HG03095 (cell line): ENCODE data around the gene SGK1.
A peak's percentile ranks its signal among the peaks of the same experiment; 100 is the strongest.
"Not testable (repeated sequence)": the region's sequence is repeated elsewhere in the genome, so short reads cannot be mapped to it uniquely, and the experiment has no call there.

Source experiments
- ATAC-seq: cut with Tn5 transposase; IDR thresholded peaks from one replicate; pipeline ENCODE4 v1.9.1; 2021; ENCODE audit warnings: moderate library complexity; ENCODE audit not compliant: unreplicated experiment

Gene SGK1

DNA sequence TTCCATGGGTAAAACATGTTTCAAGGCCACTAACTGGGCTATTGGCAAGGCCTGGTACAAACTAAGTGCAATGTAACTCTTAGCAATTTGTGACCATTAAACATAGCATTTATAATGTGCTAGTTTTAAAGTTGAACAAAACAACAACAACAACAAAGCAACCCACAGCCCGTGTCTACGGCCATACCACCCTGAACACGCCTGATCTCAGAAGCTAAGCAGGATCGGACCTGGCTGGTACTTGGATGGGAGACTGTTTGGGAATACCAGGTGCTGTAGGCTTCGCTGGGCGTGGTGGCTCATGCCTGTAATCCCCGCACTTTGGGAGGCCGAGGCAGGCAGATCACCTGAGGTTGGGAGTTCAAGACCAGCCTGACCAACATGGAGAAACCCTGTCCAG, 61.0 kb downstream of the SGK1 start:
- ATAC-seq = no peak

DNA sequence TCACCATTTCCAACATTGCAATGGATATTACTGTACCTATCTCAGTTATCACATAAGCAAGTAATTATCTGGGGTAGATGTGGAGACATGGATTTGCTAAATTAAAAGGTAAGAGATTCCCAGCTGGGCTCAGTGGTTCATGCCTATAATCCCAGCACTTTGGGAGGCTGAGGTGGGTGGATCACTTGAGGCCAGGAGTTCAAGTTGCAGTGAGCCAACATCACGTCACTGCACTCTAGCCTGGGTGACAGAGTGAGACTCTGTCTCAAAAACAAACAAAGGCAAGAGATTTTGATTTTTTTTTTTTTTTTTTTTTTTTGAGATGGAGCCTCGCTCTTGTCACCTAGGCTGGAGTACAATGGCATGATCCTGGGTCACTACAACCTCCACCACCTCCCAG, 62.6 kb downstream of the SGK1 start:
- not testable (repeated sequence) for ATAC-seq

DNA sequence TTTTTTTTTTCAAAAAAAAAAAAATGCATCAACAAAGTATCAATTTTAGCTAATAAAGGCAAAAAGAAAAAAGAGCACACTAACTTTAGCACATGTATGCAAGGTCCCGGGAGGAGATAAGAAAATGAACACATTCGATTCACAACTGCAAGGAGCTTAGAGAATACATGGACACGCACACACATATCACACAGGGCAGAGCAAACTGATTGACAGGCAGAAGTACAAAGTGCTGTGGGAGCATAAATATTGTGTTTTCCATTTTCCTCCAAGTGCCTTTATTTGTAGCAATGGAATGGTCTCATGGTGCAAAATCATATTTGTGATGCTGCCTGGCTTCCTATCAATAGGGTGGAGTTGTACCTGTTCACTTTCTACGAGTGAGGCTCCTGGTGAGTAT, 63.8 kb downstream of the SGK1 start:
- no peak for ATAC-seq

DNA sequence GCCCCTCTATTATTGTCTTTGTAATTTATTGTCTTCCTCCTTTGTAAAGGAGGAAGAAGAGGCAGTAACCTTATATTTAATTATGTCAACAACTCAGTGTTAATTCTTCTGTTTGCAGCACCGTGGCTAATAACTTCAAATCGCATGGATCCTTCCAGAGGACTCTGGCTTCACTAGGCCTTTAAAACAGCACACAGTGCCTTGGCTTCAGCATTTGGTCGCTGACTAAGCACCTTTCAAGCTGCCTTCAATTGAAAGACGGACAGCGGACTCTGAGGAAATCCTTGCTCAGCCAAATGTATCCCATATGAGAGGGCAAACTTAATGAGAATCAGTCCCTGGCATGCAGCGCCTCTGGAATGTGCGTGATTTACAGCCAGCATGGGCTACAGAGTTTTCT, 64.2 kb downstream of the SGK1 start:
- ATAC-seq = no peak

DNA sequence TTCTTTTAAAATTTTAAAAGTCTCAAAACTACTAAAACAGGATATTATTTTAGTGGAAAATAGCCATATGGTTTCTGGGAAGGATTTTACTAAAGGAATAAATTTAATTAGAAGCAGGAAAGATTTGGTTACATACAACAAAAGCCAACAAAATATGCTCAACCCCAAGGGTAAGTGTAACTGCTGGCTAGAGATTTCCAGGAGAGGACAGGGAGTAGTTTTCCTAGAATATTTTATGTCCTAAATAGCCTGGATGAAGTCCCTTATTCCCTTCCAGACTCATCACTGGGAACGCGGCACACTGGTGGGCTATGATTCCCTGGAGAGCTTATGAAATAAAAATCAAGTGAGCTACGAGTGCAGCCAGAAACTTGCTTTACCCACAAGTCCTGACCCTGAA, 66.6 kb downstream of the SGK1 start:
- ATAC-seq = no peak

DNA sequence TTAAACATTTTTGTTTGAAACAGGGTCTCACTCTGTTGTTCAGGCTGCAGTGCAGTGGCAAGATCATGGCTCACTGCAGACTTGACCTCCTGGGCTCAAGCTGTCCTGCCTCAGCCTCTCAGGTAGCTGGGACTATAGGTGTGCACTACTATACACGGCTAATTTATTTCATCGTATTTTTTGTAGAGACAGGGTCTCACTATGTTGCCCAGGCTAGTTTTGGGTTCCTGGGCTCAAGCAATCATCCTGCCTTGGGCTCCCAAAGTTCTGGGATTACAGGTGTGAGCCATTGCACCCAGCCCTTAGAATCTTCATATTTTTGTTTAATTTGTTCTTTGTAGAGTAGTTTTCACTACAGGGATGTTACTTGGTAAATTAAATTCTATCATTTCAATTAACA, 67.1 kb downstream of the SGK1 start:
- no peak for ATAC-seq

DNA sequence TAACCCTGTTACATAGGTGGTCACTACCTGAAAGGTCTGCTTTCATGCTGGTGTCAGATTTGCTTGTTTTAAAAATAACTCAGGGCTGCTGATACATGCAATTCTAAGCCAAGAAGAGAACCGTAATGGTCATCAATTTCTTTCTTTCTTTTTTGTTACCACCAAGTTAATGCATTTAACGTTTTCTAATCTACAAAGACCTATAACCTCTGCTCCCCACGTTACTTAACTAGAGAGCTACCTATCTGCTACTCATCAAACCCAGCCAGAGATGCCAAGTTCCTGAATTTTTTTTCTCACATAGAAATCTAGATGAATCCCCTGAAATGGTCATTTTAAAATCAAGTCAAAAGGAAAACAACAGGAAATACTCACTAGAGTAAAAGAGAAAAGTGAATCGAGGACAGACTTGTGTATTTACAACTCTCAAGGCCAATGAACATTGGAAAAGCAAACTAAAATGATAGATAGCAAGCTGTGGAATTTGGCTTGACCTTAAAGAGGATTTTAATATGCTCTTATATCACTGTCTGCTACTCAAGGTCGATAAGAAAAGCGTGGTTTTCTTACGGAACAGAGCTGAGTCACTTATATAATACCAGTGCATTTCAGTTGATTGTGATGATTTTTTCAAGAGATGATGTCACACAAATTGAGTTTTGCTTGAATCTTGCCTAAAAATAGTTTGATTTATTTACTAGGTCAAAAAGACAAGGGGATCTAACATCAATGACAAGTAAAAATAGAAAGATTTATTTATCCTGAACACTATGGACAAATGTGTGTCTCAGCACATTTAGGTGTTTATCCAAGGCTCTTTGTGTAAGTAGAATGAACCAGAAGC, 67.9 kb downstream of the SGK1 start:
- ATAC-seq = no peak

DNA sequence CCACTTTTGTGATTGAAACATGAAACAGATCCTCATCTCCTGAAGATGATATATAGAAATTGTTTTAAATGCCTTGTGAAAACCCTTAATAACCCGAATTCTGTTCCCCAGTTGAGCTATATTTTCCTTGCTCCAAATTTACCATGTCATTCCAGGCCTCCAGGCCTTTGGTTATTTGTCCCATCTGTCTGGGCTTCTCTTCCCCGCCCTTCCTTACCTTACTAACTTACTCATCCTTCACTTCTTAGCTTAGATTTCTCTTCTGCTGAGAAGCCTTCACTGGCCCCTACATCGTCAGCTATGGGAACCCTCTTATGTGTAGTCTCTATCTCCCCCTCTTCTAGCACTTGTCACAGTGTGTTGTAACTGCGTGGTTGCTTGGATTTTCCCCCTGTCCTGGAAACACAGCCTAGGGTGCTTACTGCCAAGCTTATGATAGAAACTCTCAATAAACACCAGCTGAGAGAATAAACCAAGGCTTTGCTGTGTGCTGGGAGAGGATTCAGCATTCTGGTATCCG, 68.6 kb downstream of the SGK1 start:
- no peak for ATAC-seq

DNA sequence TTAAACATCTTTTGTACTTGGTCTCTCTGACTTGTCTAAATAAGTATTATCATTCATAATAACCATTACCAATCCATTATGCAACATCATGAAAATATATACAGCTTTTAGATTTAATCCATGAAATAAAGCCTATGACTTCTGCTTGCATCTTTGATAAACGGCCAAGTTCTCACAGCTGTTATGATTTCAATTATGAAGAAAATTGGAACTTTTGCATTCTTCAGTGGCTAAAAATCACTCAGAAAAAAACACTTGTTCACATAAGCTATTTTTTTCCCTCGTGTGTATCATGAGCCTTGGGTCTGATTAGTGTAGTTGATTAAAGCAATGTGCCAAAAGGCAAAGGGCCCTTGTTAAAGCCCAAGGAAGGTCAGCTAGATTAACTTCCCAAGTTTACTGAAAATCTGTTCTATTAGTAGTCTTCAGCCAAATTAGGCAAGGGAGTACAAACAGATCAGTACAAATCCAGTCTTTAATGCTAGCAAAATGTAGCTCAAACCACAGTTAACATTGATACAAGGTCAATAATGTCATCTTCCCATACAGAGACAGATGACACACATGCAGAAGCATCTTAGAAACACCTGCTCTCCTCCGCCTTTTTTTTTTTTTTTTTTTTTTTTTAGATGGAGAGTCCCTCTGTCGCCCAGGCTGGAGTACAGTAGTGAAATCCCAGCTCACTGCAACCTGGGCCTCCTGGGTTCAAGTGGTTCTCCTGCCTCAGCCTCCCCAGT, 69.9 kb downstream of the SGK1 start:
- ATAC-seq = no peak

DNA sequence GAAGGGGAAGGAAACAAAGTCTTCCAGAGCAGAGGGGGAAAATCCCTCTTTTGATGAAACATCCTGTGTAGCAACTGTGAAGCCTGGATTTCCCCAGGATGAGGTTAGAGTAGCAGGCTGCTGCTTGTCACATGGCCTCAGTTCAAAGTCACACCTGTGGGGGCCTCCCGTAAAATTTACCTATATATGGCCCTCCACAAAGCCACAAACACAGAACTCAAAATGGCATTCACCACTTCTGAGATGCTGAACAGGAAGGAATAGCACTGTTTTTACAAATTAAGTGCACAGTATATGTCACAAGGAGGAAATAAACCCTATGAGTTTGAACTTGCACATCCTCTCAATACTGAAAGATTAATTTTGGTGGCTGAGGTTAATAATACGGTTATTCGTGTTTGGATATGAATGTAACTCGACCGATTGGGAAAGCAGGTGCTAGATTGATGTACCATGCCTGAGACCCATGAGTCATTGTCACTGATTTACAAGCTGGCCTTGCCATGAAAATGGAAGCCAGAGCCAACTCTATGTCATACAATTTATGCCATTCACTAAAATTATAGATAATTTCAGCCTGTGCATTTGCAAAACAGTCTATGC, 70.6 kb downstream of the SGK1 start:
- ATAC-seq = peak; percentile 96

DNA sequence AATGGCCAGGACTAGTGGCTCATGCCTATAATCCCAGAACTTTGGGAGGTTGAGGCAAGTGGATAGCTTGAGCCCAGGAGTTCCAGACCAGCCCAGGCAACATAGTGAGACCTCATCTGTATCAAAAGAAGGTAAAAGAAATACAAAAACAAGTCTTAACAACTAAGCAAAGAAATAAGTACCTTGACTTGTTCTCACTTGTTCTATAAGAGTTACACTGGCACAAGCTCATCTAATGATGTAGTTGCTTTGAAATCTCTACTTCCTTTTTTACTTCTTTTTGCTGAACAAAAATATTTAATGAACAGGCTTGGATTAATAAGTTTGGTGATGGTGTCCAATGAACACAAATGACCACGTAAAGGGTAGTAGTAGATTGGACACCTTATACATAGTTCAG, 72.2 kb downstream of the SGK1 start:
- no peak for ATAC-seq

DNA sequence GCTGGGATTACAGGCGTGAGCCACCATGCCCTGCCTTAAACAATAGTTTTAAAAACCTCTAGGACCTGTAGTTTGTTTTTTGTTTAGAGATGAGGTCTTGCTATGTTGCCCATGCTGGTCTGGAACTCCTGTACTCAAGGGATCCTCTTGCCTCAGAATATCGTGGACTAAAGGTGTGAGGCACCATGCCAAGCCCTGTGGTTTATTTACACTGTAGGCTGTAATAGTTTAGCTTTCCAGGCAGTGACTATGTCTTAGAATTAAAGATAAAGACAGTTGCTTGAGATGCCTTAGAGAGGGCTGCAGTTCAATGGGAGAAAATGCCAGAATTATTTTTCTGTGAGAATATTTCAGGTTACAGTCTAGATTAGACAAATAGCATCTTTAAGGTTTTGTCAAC, 72.9 kb downstream of the SGK1 start:
- ATAC-seq = no peak

DNA sequence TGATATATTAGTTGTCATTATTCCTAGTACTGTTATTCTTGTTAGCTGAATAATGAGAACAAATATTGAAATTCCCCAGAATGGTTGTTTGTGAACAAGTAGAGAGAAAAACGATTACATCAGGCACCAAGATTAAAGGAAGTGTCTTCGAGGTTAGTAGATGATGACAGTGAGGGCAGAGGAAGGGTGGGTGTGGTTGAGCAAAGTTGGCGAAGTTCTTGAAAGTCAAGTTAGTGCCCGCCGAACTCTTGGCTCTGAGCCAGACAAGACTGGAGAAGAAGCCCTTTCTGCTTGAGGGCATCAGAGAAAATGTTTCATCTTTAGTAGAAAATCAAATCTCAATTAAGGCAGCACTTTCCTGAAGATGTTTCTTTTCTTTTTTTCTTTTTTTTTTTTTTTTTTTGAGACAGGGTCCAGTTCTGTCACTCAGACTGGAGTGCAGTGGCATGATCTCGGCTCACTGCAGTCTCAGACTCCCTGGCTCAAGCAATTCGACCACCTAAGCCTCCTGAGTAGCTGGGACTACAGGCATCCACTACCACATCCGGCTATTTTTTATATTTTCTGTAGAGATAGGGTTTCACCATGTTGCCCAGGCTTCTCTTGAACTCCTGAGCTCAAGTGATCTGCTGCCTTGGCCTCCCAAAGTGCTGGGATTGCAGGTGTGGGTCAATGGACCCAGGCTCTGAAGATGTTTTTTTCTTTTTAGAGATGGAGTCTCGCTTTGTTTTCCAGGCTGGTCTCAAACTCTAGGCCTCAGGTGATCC, 77.1 kb downstream of the SGK1 start:
- no peak for ATAC-seq

DNA sequence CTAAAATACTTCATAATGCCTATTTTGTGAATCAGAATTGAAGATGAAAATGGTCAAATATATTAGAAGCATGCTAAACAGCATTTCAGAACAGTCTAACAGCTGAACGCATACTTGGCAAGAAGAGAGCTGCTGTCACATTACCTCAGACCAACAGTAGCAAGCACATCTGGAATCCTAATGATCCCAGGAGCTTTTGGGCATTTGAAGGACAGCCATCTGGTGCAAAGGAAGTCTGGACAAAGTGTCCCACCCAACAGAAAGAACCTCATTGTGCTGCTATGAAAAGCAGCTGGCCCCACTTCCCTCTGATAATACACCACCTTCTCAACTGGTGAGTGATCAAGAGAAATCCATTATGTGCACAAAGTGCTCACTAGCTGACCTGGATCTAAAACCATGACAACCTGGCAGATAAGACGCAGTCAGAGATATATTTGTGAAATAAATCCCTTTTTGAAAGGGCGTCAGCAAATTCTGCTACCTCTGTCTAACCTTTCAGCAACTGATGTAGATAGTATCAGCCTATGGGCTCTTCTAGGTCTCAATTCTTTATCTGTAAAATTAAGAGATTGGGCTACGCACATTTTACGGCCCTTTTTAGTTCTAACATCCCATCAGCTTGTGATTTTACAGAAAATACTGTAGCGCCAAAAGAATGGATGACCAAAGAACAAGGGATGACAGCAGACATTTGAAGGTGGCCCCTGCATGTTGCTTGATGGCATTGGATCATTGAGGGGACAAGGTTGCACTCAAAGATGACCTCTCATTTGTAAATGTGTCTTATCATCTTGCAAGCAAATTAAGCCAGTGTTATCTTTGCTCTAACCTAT, 78.7 kb downstream of the SGK1 start:
- ATAC-seq = no peak

DNA sequence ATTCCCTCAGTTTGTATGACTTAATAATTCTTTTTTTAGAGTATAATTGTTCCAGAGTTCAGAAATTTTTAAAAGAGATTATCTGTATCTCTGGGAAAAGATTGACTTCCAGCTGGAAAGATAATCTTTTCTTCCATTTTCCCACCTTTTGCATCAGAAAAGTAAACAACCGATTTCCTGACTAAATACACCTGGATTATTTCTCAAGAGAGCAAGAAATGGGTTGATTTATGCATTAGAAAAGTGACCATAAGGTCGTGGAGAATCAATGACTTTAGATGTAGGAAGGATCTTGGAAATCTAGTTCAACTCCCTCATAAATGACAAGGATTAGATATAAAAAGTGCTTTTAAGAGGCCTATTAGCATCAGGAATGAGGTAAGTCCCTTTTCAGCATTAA, 79.9 kb downstream of the SGK1 start:
- ATAC-seq = no peak

DNA sequence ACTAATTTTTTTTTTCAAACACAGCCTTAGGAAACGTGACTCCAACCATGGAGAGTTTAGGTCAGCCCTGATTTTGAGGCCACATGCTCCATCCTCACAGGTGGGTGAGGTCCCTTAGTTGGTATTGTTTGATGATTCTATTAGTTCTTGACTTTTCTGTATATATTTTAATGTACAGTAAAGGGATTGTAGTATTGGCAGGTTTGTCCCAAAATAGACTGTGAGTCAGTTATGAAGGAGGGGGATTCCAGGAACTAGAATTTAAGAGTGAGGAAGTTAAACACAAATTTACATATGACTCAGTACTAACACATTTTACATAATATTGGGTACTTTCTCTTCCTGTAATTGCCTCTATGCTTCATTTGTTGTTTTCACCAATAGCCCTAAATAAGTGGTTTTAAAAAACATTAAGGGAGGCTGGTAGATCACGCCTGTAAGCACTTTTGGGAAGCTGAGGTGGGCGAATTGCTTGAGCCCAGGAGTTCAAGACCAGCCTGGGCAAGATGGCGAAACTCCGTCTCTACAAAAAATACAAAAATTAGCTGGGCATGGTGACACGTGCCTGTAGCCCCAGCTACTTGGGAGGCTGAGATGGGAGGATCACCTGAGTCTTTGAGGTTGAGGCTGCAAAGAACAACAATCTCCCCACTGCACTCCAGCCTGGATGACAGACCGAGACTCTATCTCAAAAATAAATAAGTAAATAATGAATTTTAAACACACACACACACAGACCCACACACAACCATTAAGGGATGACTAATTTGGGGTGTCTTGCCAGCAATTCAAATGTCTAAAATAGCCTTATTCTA, 81.8 kb downstream of the SGK1 start:
- peak; percentile 93 for ATAC-seq

DNA sequence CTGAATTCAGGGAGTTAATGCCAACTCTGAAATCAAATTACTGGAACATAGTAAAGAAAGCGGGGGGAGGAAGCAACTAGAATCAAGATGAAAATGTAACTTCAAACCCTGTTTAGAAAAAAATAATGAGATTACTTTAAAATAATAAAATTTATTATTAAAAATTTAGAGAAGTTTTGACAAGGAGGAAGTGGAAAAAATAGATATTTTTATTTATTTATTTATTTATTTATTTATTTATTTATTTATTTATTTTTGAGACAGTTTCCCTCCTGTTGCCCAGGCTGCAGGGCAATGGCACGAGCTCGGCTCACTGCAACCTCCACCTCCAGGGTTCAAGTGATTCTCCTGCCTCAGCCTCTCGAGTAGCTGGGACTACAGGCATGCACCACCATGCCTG, 82.6 kb downstream of the SGK1 start:
- ATAC-seq = not testable (repeated sequence)

DNA sequence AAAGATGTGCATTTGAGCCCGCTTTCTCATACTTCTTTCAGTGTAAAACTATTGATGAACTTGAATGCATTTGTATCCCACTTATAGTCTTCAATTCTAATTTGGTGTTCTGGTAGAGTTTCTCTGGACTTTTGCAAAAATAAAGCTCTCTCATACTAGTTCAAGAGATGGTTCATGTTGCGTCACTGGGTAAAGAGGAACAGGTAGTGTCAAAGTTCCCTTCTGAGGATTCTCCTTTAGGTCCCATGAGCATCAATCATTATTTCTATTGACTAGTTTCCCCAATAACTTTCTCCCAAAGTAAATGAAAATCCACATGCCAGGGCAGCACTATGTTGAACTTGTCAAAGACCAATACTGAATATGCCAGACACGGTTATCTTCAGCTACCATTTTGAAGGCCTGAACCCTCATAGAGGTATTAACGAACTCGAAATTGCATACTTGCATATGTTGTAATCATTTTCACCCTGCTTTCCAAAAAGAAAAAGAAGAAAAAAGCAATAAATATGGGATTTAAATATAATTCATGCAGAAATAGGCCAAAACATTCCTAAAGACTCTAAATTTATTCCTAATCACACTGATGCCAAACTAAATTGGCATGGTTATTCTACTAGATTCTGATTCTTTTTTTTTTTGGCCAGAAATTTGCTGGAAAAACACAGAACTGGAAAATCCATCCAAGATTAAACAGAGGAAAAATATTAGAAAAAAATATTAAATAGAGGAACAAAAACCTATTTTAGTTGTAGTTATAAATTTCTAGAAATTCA, 84.5 kb downstream of the SGK1 start:
- no peak for ATAC-seq

DNA sequence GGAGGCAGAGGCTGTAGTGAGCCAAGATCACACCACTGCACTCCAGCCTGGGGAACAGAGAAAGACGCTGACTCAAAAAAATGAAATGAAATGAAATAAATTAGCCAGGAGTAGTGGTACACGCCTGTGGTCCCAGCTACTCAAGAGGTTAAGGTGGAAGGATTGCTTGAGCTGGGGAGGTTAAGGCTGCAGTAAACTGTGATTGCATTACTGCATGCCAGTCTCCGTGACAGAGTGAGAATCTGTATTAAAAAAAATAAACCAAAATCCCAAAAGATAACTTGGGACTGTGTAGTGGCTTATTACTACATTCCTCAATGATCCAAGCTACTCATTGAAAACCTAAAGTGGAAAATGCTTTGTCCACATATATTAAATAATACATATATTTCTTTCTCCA, 87.0 kb downstream of the SGK1 start:
- no peak for ATAC-seq
